Activated CD4-positive, alpha-beta T cell treated with anti-CD3 and anti-CD28 coated beads for 48 hours (primary cell): ENCODE data around the gene STIM1.
"Not testable (repeated sequence)": the region's sequence is repeated elsewhere in the genome, so short reads cannot be mapped to it uniquely, and the experiment has no call there.

ENCODE experiments used
- DNase-seq: peaks from one replicate; pipeline ENCODE4 v3.0.0-alpha.2; 2020

The STIM1 gene

GRCh38 chr11:3854977-3855807 is at the start of gene STIM1:
TSS of gene STIM1 (plus strand) at chr11:3855664. CDS start at chr11:3856271, 607 bp downstream.
- peak; percentile 99 for DNase-seq

GRCh38 chr11:3807909-3808860 is 47.3 kb upstream of the STIM1 start, which contains the start of gene PGAP2:
TSS of gene PGAP2 (plus strand) at chr11:3808560. CDS start at chr11:3811260, 2,700 bp downstream.
- DNase-seq, result peak; percentile 68

- peak; percentile 59 for DNase-seq
Measured at GRCh38 chr11:3808861-3809623, 46.4 kb upstream of the STIM1 start.

- no peak for DNase-seq
Measured at GRCh38 chr11:3809624-3809928, 45.9 kb upstream of the STIM1 start.

- no peak for DNase-seq
Measured at GRCh38 chr11:3810446-3810845, 45.0 kb upstream of the STIM1 start.

GRCh38 chr11:3810951-3811350 is 44.5 kb upstream of the STIM1 start:
- no peak for DNase-seq

GRCh38 chr11:3814832-3815231 is 40.6 kb upstream of the STIM1 start:
- DNase-seq, result not testable (repeated sequence)

GRCh38 chr11:3815845-3816244 is 39.6 kb upstream of the STIM1 start:
- no peak for DNase-seq

- DNase-seq, result no peak
Measured at GRCh38 chr11:3816673-3817072, 38.8 kb upstream of the STIM1 start.

- DNase-seq, result no peak
Measured at GRCh38 chr11:3817181-3817800, 38.2 kb upstream of the STIM1 start.

- DNase-seq, result no peak
Measured at GRCh38 chr11:3820971-3821370, 34.5 kb upstream of the STIM1 start.

GRCh38 chr11:3822312-3822711 is 33.2 kb upstream of the STIM1 start:
- no peak for DNase-seq

- no peak for DNase-seq
Measured at GRCh38 chr11:3823303-3823702, 32.2 kb upstream of the STIM1 start.

- no peak for DNase-seq
Measured at GRCh38 chr11:3823762-3824506, 31.5 kb upstream of the STIM1 start.

GRCh38 chr11:3824714-3825472 is 30.6 kb upstream of the STIM1 start:
- DNase-seq, result peak; percentile 89

GRCh38 chr11:3825473-3826154 is 29.9 kb upstream of the STIM1 start:
- no peak for DNase-seq

- DNase-seq, result no peak
Measured at GRCh38 chr11:3826721-3827120, 28.7 kb upstream of the STIM1 start.

- no peak for DNase-seq
Measured at GRCh38 chr11:3827434-3828186, 27.9 kb upstream of the STIM1 start.

- DNase-seq, result no peak
Measured at GRCh38 chr11:3830088-3830487, 25.4 kb upstream of the STIM1 start.

- DNase-seq, result no peak
Measured at GRCh38 chr11:3830730-3831129, 24.7 kb upstream of the STIM1 start.
